Activated CD8-positive, alpha-beta memory T cell treated with anti-CD3 and anti-CD28 coated beads for 1 hour (primary cell): ENCODE measurements around the gene PXN.
A peak's percentile ranks its signal among the peaks of the same experiment; 100 is the strongest.
"Not testable (repeated sequence)": the region's sequence is repeated elsewhere in the genome, so short reads cannot be mapped to it uniquely, and the experiment has no call there.

Experiments used
- DNase-seq, 2 donors: peaks; one replicate each; pipeline ENCODE4 v3.0.0-alpha.2; 2020; ENCODE audit warnings: low read depth in 1 of 2; ENCODE audit errors: extremely low read depth in 1 of 2

PXN gene

DNA sequence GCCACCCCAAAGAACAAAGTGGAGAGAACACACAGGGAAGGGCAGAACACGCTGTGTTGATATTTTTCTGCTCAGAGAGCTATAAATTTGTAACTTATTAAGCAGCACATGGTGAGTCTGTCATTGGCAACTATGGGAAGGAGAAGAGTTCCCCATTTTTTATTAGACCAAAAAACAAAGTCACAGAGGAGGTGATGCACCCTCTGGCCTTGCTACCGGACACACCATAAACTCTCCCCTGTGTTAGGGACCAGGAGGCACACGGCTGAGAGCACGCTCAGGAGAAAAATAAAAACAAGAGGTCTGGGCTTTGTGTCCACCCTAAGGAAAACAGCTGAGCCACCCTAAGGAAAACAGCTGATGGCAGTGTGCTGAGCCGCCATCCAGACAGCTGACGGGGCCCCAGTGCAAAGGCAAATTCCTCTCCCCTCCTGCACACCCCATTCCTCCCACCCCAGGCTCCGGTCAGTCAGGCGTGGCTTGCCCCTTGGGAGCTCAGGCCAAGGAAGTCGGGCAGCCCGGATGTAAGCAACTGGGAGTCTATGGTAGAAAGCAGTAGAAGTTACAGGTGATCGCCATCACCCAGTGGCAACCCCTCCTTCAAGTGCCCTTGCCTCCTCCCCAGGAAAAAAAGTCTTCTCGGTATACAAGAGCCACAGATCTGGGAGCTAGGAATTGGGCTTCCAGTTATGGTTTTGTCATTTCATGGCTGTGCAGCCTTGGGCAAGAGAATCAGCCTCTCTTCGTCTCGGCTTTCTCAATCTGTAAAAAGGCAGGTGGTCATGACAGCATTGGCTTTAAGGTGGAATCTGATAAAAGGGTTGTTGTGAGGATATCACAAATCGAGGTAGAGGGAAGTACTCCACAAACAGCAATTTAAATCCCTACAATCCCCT is 2.4 kb downstream of the PXN start:
- DNase-seq: no peak

DNA sequence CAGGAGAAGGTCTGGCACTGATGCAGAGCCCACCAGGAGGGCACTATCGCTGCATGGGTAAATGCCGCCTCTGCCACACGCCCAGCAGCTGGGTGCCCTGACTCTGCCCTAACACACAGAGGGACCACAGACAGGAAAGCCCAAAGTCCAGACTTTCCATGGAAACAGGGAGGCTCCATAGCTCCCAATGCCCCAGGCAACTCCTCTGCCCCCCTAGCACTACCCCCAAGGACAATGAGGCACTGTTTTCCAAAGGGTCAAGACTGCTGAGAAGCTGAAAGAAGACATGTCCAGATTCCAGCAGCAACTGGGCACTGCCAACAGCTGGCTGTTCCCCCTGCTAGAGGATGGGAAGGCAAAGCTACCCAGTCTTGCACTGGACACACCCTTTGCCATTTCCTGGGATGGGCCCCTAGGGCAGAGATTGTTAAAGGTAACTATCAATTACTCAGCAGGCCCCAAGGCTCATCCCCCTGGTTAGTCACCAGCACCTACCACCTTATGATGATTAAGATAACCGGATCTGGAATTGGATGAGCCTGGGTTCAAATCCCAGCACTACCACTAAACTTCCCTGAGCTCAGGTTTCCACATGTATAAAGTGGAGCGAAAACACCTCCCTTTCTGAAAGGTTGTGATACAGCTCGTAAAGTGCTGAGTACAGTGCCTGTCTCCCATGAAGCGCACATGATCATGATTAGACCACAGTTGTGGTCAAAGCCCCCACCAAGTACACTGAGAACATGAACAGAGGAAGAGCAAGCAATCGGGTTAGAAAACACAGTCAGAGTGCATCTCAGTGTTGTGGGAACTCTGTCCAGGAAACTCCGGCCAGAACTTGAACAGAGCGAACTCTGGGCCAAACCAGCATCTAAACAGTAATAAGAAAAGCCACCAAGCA is 3.3 kb downstream of the PXN start:
- no peak for DNase-seq

DNA sequence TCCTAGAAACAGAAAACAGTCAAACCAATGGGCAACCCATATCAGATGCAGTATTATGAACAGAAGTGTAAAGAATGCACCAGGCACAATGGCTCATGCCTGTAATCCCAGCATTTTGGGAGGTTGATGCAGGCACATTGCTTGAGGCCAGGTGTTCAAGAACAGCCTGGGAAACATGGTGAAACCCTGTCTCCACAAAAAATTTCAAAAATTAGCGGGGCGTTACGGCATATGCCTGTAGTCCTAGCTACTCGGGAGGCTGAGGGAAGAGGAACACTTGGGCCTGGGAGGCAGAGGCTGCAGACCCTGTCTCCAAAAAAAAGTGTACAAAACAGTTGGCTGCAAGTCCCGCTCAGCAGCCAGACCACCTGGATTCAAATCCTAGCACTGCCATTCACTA is 4.9 kb downstream of the PXN start:
- DNase-seq: no peak

DNA sequence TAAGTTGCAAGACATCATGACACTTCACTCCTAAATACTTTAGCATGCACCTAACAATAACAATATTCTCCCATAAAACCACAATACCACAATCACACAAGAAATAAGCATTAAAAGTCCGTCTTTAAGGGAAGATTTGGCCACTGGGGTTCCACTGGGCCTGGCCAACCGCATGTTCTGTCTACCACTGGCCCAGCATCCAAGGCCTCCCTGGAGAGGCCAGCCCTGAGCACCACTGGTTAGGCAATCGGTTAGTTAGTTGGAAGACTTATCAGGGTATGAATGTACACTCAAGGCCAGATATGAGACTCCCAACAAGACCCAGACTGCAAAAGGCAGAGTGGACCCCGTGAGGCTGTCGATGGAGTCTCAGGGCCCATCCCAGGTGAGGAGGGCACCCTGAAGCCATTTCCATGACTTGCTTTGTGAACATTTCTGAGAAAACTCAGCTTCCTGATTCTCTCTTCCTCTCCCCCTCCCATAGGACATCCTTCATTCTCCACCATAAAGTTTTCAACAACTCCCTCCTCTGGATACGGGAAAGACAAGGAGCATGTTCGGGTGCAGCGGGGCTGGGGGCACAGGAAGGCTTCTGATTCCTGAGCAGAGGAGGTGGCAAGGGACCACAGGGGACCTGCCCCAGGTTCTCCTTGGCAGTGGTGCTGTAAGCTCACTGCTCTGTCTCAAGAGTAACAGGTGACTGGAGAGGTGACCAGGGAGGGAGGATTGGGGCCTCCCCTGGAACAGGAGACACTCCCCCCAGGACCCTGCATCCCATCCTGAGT is 5.9 kb downstream of the PXN start:
- DNase-seq: no peak

DNA sequence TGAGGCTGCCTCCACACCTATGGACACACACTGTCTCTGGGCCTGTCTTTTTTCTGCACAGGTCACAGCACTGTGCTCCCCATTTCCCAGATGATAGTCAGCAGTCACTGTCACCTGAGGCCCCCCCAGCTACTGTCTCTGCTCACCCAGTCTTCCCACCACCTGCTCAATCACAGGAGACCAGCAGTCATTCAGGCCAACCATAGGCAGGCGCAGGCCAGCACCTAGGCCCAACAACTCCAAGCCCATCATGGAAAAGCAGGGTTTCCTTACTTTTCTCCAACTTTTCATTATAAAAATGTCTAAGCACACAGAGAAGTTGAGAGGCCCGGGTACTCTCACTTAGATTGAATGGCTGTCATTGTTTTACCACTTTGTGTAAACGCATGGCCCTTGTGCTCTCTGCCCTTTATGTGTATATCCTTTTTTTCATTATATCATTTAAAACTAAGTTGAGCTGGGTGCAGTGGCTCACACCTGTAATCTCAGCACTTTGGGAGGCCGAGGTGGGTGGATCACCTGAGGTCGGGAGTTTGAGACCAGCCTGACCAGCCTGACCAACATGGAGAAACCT is 7.1 kb downstream of the PXN start:
- DNase-seq: no peak

DNA sequence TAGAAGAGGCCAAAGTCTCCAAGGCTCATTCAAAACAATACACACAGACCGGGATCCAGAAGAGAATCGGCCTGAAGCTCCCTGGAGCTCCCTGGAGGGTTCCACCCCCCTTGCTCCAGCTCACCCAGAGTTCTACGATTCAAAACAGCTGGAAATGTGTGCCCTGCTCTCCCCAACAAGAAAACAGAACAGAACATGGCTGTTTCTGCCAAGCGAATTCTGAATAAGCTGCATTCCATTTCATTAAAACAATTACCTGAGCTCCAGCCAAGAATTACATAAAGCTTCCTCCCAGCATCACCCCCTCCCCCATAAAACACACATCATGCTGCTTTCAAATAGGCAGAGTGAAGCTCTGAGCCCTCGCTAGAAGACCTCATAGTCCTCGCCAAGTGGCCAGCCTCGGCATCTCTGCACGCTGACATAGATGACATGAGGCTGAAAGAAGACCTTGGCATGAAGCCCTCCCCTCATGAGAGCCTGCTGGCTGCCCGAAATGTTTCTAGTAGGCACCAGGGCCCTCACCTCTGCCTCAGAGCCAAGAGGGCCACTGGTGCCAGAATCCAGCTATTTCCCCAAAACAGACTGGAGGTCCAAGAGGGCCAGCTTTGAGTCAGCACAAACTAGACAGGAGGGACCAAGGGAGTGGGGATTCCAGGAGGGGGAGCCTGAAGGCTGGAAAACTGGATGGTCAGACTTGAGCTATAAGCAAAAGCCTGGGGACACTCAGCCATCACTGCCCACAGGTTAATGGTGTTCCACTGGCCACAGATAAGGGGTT is 8.3 kb downstream of the PXN start:
- DNase-seq: no peak

DNA sequence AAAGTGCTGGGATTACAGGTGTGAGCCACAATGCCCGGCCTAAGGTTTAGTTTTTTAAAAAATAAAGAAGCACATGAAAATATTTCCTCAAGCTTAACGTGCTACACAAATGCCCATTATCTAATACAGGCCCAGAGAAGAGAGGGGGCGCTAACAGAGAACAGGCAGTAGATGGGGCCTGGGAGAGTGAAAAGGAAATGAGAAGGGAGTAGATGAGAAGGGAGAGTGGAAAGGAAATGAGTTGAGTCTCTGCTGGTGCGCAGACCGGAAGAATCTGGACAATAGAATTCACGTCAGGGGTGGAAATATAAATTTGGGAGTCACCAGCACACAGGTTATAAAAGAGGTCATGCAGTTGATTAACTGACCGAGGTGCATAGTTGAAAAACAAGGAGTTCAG is 10.7 kb downstream of the PXN start:
- DNase-seq: no peak

DNA sequence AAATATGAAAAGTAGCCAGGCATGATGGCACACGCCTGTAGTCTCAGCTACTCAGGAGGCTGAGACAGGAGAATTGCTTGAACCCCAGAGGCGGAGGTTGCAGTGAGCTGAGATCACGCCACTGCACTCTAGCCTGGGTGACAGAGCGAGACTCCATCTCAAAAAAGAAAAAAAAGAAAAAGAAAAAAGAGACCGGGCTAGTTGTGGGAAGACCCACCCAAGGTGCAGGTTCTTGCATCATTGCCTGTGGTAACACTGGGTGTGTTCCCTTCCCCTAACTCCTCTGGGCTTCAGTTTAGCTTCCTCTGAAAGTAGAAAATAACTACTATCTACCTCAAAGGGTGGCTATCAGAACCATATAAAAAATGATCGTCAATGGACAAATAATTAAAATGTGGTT is 12.2 kb downstream of the PXN start:
- not testable (repeated sequence) for DNase-seq

DNA sequence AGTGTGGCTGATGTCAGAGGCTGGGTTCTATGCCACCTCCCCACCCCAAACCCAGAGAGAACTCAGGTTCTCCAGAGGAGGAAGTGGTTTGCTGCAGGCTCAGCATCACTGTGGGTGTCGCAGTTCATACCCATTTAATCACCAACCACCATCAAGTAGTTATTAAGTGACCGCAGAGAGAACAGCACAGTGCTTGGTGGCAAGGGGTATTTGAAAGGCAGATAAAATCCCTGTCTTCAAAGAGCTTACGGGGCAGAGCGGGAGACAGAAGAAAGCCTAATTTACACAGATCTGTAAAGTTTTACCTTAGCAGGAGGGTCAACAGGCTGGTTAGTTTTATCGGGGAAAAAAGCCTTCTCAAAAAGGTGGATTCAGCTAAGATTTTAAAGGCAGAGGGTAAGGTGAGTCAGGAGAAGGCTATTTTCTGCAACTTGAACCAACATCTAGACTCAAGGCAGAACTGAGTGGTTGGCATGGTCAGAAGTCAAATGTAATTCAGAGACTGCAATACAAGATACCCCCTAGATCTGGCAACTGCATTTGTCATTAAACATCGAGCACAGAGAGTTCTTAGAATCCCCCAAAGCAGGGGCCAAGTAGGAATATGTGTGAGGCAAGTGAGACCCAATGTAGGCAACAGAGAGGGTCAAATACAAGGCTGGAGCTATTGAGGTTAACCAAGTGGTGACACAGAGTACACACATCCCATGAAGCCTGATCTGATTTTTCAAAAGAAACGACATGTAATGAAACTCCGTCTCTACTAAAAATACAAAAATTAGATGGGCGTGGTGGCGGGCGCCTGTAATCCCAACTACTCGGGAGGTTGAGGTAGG is 13.2 kb downstream of the PXN start:
- peak; percentile 51 to 60 for DNase-seq

DNA sequence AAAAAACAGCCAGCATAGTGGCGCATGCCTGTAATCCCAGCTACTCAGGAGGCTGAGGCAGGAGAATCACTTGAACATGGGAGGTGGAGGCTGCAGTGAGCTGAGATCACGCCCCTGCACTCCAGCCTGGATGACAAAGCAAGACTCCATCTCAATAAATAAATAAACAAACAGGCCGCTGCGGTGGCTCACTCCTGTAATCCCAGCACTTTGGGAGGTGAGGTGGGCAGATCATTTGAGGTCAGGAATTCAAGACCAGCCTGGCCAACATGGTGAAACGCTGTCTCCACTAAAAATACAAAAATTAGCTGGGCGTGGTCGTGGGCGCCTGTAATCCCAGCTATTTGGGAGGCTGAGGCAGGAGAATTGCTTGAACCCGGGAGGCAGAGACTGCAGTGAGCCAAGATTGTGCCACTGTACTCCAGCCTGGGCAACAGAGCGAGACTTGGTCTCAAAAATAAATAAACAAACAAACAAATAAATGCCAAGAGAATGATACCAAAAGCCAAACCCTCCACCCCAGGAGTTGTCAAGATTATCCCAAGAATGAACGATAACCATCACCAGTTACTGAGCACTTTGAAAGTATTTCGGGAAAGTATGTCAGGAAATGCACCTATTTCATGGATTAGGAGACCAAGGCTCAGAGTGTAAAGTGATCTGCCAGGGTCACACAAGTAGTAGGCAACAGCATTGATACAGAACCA is 14.0 kb downstream of the PXN start:
- not testable (repeated sequence) for DNase-seq

DNA sequence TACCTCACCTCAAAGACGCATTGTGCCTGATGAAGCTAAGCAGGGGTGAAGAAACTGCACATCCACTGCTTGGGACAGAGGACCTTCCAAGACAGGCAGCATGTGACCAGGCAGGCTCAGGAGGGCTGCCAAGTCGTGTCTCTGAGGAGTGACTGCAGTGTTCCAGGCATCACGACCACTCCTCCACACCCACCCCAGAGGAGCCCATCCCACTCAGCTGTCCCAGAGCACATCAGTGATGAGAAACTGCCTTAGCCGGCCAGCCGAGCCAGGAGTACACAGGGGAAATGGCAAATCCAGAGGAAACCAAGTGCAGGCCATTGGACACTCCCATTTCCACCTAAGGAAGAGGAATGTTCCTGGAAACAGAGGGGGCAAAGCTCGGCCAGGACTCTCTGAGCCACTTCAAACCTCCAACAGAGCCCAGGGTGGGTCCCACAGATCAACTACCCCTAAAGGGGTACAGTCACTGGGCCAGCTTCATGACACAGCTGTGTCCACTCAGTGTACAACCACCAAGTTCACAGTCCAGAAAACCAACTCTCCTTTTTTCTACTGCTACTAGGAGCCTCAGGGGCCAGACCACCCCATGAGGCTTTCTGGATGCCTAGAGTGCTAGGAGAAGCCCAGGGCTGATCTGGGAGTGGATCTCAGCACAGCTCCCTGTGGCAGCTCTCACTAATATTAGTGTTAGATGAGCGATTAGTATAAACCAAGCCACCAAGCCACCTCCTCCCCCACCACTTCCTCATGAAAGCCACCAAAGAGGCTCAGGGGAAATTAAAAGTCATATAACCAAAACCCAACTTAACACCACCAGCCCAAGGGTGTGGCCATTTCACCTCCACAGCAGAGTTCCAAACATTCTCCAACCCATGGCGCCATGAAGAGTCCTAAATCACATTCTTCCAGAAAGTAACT is 15.4 kb downstream of the PXN start:
- no peak for DNase-seq

DNA sequence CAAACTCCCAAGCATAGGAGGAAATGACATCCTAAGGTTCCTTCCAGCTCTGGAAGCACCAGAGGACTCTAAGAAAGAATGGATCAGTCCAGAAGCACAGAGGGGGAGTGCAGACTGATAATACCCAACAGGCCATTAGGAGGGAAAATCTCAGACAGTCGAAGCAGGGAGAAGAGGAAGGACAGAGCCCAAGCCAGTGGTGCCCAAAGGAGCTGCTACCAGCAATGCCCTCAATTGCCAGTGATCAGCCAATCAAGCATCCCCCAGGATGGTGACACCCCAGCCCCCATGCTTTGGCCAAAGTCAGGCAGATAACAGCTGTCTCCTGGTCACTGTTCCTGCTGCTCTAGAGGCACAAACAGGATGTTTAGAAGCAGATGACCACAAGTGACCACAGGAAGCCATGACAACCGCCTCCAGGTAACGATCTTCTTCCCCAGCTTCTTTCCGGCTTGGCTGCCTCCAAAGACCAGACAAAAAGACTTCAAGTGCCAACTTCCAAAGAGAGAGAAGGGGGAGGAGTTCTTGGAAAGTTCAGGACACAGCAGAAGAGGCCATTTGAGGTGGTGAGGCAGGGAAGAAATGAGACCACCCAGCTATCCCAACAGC is 16.2 kb downstream of the PXN start:
- DNase-seq: no peak

DNA sequence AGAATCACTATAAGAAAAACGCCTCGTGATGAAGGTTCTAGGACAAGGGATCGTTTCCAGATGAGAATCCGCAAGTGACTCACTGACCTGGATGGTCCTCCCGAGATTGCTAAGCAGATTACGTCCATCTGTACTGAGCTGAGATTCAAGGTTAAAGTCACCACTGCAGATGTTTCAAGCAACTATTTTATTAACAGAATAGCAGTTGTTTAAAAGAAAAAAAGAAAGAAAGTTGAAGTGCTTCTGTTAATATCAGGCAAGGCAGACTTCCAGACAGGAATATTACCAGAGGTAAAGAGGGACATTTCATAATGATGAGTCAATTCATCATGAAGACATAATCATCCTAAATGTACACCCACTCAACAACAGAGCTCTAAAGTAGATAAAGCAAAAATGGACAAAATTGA is 17.9 kb downstream of the PXN start:
- DNase-seq: no peak

DNA sequence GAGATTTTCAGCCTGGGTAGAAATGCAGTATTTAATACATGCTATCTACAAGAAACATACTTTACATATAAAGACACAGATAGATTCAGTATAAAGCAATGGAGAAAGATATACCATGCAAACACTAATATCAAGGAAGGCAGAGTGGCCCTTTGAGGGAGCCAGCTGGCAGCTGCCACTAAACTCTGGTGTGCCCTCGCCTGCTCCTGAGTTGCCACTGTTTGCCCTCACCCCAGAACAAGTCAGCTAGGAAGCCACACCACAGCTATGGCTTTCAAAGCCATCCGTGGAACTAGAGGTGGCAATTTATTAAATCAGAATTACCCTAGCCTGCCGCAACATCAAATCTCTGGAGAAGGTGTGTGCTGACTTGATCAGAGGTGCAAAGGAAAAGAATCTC is 18.3 kb downstream of the PXN start:
- no peak for DNase-seq

DNA sequence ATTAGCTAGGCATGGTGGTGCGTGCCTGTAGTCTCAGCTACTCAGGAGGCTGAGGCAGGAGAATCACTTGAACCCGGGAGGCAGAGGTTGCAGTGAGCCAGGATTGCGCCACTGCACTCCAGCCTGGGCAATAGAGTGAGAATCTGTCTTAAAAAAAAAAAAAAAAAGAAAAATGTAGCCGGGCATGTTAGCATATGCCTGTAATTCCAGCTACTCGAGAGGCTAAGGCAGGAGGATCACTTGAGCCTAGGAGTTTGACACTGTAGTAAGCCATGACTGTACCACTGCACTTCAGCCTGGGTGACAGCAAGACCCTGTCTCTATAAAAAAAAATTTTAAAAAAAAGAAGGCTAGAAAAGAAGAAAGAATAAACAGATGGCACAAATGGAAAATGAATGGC is 18.8 kb downstream of the PXN start:
- DNase-seq: not testable (repeated sequence)

DNA sequence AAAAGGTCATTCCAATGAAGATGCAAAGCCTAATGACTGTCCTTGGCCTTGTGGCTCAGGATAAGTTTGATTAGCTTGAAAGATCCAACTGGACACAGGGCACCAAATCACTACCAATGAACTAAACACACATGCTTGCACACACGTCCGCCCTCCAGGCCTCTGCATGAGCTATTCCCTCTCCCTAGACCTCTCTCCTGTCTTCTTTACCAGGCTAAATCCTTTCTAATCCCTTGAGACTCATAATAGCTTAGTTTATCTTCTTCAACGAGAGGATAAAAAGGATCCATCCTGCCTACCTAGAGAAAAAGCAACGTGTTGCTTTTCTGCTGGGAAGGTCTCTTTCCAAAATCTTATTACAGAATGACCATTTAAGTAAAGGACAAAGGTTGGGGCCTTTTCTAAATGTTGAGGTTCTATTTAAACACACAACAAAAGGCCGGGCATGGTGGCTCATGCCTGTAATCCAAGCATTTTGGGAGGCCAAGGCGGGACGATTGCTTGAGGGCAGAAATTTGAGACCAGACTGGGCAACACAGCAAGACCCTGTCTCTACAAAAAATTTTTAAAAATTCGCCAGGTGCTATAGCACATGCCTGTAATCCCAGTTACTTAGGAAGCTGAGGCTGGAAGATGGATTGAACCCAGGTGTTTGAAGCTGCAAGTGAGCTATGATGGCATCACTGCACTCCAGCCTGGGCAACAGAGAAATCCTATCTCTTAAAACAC is 22.4 kb downstream of the PXN start:
- DNase-seq: no peak
